Gastrocnemius medialis (tissue), 4 donors: ENCODE results near the gene CFAP53.

Experiments used
- POLR2A ChIP-seq, 2 donors: fragments of 450-650 bp; IDR thresholded peaks; one replicate each; pipeline ENCODE4 v1.6.1; 2017; ENCODE audit warnings: antibody characterized with exemption in 2 of 2, mild to moderate bottlenecking in 2 of 2, moderate library complexity in 2 of 2
- TF ChIP-seq, protein P1 (sequence below), 5 experiments: fragments of 450-650 bp in 3 of 5; fragments of 200-600 bp in 2 of 5; sonication (generic) in 2 of 5; IDR thresholded peaks in 4 of 5; conservative IDR thresholded peaks in 1 of 5; 1 replicate in 4 of 5; 2 replicates in 1 of 5; pipeline ENCODE4 v1.5.1; 2016 to 2019; ENCODE audit warnings: antibody characterized with exemption in 5 of 5, mild to moderate bottlenecking in 3 of 5, moderate library complexity in 3 of 5

- TF ChIP-seq, protein P1, sequence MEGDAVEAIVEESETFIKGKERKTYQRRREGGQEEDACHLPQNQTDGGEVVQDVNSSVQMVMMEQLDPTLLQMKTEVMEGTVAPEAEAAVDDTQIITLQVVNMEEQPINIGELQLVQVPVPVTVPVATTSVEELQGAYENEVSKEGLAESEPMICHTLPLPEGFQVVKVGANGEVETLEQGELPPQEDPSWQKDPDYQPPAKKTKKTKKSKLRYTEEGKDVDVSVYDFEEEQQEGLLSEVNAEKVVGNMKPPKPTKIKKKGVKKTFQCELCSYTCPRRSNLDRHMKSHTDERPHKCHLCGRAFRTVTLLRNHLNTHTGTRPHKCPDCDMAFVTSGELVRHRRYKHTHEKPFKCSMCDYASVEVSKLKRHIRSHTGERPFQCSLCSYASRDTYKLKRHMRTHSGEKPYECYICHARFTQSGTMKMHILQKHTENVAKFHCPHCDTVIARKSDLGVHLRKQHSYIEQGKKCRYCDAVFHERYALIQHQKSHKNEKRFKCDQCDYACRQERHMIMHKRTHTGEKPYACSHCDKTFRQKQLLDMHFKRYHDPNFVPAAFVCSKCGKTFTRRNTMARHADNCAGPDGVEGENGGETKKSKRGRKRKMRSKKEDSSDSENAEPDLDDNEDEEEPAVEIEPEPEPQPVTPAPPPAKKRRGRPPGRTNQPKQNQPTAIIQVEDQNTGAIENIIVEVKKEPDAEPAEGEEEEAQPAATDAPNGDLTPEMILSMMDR (IDR thresholded peaks at IDR 0.05 in 4 of 5, conservative IDR thresholded peaks at IDR 0.05 in 1 of 5): no peak
- no peak for TF ChIP-seq POLR2A (IDR thresholded peaks at IDR 0.05)
Measured at GRCh38 chr18:50281972-50282520, 15.8 kb upstream of the CFAP53 start.
